GM18873 (cell line): ENCODE results near the gene AOPEP.

Experiments
- ATAC-seq: cut with Tn5 transposase; IDR thresholded peaks from one replicate; pipeline ENCODE4 v1.9.1; 2021; ENCODE audit warnings: mild to moderate bottlenecking, moderate library complexity, moderate number of reproducible peaks; ENCODE audit not compliant: unreplicated experiment, low FRiP score

Gene AOPEP, protein sequence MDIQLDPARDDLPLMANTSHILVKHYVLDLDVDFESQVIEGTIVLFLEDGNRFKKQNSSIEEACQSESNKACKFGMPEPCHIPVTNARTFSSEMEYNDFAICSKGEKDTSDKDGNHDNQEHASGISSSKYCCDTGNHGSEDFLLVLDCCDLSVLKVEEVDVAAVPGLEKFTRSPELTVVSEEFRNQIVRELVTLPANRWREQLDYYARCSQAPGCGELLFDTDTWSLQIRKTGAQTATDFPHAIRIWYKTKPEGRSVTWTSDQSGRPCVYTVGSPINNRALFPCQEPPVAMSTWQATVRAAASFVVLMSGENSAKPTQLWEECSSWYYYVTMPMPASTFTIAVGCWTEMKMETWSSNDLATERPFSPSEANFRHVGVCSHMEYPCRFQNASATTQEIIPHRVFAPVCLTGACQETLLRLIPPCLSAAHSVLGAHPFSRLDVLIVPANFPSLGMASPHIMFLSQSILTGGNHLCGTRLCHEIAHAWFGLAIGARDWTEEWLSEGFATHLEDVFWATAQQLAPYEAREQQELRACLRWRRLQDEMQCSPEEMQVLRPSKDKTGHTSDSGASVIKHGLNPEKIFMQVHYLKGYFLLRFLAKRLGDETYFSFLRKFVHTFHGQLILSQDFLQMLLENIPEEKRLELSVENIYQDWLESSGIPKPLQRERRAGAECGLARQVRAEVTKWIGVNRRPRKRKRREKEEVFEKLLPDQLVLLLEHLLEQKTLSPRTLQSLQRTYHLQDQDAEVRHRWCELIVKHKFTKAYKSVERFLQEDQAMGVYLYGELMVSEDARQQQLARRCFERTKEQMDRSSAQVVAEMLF

GRCh38 chr9:94726495-94727191, at the start of gene AOPEP:
AOPEP (plus strand) TSS chr9:94726699; CDS start chr9:94759784, 33,085 bp downstream.
- ATAC-seq: peak; percentile 88

- no peak for ATAC-seq
Measured at GRCh38 chr9:94677929-94678328, 48.6 kb upstream of the AOPEP start.

DNA sequence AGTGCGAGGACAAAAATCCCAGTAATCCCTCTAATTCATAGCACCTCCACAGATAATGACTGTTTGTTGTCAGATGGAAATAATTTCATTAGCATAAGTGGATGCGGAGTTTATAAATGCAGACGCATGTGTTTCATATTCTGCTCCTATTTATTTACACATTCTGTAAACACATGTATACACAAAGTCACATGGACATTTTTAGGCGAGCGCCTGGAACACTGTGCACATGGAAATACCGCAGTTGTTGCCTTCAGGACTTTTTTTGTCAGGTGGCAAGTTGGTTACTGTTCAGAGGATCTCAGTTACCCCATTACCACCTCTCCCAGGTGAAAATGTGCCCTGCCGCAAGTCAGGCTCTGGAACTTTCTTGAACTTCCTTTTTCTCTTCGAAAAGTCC, 46.9 kb upstream of the AOPEP start:
- ATAC-seq: no peak

GRCh38 chr9:94680020-94680419, 46.5 kb upstream of the AOPEP start:
- ATAC-seq: no peak

- ATAC-seq: no peak
Measured at GRCh38 chr9:94680621-94681020, 45.9 kb upstream of the AOPEP start.

- ATAC-seq: no peak
Measured at GRCh38 chr9:94681508-94681907, 45.0 kb upstream of the AOPEP start.

GRCh38 chr9:94685359-94685758, 41.1 kb upstream of the AOPEP start:
- ATAC-seq: no peak

DNA sequence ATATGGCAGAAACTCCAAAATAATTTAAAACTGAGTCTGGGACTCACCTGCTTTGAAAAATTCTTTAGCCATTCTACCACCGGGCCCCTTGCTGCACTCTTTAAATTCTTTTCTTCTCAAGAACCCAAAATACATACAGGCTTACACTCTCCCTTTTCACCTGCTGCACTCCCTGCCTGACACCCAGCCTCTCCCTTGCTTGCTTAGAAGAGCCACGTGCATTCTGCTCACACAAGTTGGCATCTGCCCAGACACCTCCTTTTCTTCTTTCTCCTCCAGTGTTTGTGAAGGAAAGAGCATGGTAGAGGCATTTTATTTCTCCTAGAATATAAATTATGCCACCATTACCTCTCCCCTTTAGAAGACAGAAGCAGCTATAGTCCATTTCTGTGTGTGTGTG, 39.0 kb upstream of the AOPEP start:
- ATAC-seq: no peak

DNA sequence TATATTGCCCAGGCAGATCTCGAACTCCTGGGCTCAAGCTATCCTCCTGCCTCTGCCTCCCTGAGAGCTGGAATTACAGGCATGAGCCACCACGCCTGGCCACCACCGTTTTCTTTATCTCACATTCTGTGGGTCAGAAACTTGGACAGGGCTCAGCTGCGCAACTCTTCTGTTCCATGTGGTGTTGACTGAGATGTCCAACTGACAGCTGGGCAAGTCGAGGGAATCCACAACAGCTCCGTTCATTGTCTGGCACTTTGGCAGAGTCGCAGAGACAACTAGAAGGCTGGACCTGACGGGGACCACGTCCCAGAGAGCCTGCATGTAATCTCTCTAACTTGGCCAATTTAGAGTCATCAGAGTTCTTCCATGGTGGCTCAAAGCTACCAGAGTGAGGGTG, 36.2 kb upstream of the AOPEP start:
- no peak for ATAC-seq

- ATAC-seq: no peak
Measured at GRCh38 chr9:94692601-94693000, 33.9 kb upstream of the AOPEP start.

- no peak for ATAC-seq
Measured at GRCh38 chr9:94693485-94694204, 32.9 kb upstream of the AOPEP start.

DNA sequence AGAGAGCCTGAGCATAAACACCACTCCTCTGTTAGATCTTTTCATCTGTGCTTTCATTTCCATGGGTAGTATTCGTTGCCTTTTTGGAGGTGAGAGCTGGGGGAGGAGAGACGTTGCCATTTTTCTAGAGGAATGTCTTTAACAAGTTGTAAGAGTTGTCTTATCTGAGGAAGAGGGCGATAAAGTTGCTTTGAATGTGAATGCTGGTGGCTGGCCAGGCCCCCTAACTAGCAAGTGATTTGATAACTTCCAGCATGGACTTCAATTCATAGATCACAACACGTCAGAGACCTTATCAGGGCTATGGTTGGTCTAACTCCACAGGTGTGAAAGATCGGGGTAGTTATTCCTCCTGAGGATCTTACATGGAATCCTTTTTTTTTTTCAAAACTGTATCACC, 30.0 kb upstream of the AOPEP start:
- no peak for ATAC-seq

DNA sequence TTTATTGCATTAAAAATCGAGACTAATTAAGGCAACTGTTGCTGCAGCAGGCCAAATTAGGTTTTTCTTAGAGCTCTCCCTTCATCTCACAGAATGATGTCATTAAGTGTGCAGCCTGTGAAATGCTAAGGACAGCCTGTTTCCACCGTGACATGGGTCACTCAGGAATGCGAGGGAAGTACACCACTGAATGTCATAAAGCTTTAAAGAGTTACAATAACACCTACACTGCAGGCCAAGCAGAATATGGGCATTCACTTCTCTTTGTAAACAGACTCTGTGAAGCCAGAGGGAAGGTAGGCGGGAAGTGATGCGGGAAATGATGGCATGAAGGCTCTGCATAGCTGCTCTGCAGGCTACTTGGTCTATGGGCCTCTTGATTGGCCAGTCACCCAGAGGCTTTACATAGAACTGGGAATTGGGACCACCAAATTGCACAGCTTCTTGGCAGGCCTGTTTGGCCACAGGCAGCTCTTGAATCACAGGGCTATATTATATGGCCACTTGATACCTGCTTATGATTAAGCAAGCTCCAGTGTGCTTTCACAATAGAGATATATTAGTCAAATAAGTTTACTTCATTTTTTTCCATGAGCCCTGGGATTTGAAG, 28.4 kb upstream of the AOPEP start:
- ATAC-seq: no peak

DNA sequence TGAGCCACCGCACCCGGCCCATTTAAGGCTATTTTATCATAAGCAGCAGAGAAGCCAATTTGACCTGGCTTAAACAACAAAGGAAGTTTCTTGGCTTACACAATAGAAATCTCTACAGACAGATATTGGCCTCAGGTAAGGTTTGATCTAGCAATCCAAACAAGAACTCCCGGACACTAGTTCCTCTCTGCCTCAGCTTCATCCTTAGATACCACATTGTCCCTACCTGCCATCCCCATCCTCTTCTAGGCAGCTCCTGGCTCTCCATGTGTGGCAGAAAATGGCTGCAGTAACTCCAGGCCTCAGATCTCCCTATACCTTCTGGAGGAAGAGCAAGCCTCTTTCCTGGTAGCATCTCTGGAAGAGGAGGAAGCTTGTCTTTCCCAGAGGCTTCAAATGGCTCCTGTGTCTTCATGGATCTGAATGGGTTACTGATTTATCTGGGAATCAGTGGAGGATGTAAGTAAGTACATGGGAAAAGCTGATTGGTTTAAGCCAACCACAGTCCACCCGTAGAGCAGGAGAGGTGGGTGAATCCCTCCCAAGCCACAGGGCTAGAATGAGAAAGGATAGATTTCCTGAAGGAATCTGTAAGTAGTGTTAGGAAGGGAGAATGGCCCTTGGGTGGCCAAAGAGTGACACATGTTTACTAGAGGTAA, 26.7 kb upstream of the AOPEP start:
- no peak for ATAC-seq

DNA sequence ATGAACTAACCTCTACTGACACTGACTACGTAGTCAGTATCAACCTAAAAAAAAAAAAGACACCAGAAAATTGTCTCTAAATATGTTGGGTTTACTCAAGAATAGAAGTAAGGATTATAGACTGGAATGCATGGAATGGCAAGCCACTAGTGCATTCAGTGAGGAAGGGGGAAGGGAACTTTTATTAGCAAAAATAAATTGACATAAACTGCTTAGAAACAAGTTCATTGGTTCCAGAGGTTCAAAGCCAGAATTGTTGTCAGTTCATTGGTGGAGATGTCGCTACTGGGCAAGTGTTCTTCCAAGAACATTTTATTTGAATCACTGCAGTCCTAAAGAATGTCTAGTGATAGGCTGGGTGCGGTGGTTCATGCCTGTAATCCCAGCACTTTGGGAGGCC, 26.1 kb upstream of the AOPEP start:
- no peak for ATAC-seq

DNA sequence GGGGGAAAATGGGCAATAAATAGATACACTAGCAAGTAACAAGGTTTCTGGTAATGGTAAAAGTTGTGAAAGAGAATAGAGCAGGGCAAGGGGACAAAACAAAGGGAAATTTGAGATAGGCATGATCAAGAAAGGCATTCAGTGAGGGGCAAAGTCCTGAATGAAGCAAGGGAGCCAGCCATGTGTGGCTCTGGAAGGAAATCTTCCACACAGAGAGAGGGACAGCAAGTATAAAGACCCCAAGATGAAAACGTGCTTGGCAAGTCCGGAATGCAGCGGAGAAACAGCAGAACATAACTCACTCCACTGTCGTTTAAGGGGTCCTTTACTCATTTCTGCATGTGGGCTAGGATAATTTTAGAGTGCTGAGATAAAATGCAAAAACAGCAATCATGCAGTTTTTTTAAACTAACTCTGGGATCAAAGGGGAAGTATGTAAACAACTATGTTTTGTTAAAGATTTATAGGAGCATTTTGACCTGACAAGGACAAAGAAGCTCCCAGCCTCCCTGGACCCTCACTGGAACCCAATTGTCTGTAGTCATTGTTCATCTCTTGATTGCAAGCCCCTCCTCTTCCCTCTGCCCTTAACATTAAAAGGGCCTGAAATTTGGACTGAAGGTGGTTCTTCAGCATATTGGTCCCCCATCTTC, 22.9 kb upstream of the AOPEP start:
- no peak for ATAC-seq

GRCh38 chr9:94705162-94705702, 21.3 kb upstream of the AOPEP start:
- no peak for ATAC-seq

GRCh38 chr9:94706922-94707321, 19.6 kb upstream of the AOPEP start:
- ATAC-seq: no peak
